HG03571 (cell line): ENCODE results near the gene HBEGF.
A peak's percentile ranks its signal among the peaks of the same experiment; 100 is the strongest.
"Not testable (repeated sequence)": the region's sequence is repeated elsewhere in the genome, so short reads cannot be mapped to it uniquely, and the experiment has no call there.

Experiments
- ATAC-seq: cut with Tn5 transposase; IDR thresholded peaks from one replicate; pipeline ENCODE4 v1.9.1; 2021; ENCODE audit not compliant: unreplicated experiment

HBEGF gene

DNA sequence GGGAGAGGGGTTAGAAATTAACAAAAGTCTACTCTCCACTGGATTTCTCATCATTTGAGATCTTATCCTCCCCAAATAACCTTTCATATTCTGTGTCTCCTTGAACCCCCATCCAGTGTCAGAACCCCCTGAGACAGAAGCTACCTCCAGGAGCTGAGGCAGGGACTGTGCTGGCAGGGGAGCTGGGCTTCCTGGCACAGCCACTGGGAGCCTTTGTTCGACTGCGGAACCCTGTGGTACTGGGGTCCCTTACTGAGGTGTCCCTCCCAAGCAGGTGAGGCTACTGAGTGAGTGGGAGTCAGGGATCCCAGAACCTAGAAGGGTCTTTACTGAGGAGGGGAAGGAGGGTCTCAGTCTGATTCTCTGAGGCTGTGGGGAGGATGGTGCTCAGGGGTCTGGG lies 15.5 kb upstream of the HBEGF start:
- no peak for ATAC-seq

DNA sequence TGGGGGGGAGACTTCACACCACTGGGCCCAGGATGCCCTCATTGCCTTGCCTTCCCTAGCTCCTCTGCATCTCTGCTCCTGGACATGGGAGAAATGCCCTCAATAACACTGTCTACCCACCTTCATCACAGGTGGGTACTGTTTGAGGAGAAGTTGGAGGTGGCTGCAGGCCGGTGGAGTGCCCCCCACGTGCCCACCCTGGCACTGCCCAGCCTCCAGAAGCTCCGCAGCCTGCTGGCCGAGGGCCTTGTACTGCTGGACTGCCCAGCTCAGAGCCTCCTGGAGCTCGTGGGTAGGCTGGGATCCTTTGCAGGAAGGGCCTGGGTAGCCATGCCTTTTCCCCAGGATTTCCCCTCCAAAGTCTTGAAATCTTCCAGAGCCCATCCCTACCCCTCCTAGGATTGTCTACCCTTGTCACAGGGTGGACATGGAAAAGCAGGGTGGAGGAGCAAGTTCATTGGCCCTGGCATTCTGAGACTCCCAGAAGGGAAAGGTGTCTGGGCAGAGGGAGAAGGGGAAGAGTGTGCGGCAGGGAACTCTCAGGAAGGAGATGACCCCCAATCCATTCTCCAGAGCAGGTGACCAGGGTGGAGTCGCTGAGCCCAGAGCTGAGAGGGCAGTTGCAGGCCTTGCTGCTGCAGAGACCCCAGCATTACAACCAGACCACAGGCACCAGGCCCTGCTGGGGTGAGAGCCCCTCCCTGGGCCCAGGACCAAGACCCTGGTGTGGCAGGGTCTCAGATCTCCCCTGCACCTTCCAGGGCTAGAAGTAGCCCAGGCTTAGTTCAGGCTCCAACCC lies 14.5 kb upstream of the HBEGF start:
- ATAC-seq, result no peak

DNA sequence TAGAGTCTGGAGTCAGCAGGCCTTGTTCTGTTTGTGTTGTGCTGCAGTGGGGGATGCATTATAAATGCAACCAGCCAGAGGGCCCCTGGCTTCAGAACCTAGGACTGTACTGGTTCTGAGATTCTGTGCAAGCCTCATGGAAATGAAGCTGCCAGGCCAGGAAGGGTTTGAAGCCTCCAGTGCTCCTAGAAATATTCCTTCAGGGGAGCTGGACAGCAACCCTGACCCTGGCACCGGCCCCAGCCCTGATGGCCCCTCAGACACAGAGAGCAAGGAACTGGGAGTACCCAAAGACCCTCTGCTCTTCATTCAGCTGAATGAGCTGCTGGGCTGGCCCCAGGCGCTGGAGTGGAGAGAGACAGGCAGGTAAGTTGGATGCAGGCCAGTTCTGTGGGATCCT lies 13.7 kb upstream of the HBEGF start, which contains the start of gene SLC4A9:
TSS of gene SLC4A9 (plus strand) at position 94 of the 400 bp plus-strand sequence. CDS start at position 137, 43 bp downstream.
- no peak for ATAC-seq

DNA sequence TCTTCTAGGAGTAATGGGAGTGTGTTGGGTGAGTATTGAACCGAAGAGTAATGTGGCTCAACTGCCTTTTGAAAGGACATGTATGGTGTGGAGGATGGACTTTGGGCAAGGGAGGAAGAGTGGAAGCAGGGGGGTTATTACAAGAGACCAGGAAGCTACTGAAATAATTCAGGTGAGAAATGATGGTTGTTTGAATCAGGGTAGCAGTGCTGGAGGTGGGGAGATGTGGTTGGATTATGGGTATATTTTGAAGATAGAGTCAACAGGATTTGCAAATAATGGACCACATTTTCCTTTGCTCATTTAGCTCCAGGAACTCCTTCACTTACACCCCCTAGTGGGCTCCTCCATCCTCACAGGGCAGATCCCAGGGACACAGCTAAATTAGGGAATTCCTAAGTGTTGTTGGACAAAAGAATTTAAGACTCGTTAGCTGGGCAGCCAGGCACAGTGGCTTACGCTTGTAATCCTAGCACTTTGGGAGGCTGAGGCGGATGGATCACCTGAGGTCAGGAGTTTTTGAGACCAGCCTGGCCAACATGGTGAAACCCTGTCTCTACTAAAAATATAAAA lies 12.4 kb upstream of the HBEGF start:
- ATAC-seq, result no peak

GRCh38 chr5:140357726-140358093 lies 11.3 kb upstream of the HBEGF start:
- peak; percentile 92 for ATAC-seq

GRCh38 chr5:140356853-140357725 lies 10.7 kb upstream of the HBEGF start:
- ATAC-seq, result peak; percentile 25

DNA sequence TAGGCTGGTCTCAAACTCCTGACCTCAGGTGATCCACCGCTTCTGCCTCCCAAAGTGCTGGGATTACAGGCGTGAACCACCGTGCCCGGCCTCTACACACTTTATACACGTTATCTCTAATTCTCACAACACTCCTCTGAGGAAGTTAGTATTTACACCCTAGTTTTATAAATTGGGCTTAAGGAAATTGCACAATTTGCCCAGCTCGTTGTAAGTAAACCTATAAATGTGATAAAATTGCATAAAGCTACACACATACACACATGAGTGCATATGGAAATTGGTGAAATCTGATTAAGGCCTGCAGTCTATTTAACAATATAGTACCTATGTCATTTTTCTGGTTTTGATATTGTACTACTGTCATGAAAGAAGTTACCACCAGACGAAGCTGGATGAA lies 9.1 kb upstream of the HBEGF start:
- ATAC-seq, result no peak

DNA sequence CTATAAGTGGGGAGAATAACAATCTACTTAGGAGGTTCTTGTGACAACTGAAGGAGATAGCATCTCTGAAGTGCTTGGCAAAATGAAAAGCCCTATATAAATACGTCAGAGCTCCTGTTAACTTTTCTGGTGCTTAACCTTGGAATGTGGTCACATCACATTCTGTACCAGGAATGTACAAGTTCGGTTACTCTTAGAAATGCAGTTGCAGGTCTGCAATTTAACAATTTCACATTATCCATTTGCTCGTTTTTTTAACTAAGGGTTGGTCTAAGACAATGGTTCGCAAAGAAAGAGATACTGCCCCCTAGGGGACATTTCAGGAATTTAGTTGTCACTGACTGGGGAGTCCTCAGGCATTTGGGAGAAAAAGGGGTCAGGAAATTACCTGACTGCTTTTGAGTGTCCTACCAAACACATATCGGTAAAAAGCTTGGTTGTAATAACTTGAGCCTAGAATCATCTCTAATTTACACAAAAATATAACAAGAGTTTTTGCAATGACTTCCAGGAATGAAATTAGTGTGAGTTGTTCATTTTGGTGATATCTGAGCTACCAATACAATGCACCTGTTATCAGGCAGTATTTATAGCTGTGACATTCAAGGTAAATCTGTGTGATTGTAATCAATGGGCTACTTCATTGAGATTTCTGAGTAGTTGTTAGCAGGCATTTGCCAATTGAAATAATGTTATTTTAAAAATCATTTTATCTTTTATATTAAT lies 5.4 kb upstream of the HBEGF start:
- ATAC-seq, result peak; percentile 50

GRCh38 chr5:140349244-140349643 lies 2.8 kb upstream of the HBEGF start:
- no peak for ATAC-seq

DNA sequence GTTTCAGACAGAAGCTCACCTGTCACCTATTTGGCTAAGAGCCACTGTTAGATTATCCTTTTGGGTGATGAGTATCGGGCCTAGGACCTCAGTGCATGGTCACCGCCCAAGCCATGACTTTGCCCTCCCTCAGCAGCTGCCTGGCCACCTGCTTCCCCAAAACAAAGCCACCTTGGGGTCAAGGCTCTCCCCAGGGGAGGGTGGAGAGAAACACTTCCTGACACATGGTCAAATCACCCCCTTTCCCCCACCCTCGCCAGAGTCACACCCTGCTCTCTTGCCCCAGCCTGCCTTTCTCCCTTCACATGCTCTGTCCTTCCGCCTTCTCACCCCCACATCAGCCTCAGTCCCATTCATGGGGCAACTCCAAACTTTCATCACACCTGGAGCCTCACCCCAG lies 1.7 kb upstream of the HBEGF start:
- ATAC-seq, result no peak

DNA sequence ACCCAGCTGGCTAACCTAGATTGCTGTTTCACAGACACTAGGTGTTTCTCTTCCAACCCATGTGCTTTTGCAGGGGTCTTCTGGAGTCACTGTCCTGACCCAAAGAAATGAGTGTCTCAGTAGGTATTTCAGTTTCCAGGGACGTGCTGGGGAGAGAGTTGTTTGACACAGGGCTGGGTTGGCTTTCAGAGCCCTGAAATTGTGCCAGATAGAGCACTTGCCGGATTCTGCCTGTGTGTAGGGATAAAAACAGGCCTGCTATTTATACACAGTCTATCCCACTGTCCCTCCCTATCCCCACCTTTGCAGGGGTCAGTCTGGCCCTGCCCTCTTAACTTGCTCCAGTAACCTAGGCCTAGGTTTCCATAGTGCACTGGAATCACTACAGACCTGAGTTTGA lies 957 bp upstream of the HBEGF start:
- ATAC-seq, result no peak

DNA sequence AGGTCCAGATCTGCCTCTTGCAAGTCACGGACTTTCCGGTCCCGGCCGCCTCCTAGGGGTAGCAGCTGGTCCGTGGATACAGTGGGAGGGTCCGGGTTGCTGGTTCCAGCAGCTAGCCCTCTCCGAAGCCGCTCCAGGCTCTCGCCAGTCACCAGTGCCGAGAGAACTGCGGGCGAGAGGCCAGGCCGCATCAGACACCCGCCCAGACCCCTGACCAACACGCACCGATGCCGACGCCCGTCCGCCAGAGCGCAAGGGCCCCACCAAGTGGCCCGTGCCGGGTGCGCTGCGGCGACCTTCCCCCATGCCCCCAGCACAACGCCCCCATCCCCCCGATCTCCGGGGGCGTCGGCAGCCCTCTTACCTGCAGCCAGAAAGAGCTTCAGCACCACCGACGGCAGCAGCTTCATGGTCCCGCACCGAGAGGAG lies 470 bp downstream of the HBEGF start:
- no peak for ATAC-seq

- ATAC-seq, result no peak
Observed at GRCh38 chr5:140344683-140345423, 1.6 kb downstream of the HBEGF start.

DNA sequence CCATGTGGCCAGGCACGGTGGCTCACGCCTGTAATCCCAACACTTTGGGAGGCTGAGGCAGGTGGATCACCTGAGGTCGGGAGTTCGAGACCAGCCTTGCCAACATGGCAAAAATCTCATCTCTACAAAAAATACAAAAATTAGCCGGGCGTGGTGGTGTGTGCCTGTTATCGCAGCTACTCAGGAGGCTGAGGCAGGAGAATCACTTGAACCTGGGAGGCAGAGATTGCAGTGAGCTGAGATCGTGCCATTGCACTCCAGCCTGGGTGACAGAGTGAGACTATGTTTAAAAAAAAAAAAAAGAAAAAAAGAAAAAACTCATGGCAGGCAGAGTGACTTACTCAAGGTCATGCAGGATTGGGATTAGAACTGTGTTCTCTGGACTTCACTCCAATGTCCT lies 2.6 kb downstream of the HBEGF start:
- not testable (repeated sequence) for ATAC-seq

- ATAC-seq, result no peak
Observed at GRCh38 chr5:140342896-140343295, 3.5 kb downstream of the HBEGF start.

DNA sequence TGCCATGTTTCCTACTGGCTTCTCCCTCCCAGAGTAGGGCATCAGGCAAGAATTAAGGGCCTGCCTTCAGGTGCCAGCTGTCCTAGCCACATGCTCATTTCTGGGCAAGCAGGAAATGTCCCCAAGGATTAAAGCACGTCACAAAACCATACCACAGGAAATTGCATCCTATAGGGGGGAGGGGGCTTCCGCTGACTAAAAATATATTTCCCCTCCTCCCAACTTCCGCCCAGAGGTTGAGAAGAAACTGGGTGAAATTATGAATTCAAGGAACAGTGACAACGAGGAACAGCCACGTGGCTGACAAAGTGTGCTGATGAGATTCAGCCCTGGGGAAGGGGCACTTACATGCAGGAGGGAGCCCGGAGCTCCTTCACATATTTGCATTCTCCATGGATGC lies 4.1 kb downstream of the HBEGF start:
- ATAC-seq, result no peak

GRCh38 chr5:140341591-140341990 lies 4.8 kb downstream of the HBEGF start:
- ATAC-seq, result no peak

DNA sequence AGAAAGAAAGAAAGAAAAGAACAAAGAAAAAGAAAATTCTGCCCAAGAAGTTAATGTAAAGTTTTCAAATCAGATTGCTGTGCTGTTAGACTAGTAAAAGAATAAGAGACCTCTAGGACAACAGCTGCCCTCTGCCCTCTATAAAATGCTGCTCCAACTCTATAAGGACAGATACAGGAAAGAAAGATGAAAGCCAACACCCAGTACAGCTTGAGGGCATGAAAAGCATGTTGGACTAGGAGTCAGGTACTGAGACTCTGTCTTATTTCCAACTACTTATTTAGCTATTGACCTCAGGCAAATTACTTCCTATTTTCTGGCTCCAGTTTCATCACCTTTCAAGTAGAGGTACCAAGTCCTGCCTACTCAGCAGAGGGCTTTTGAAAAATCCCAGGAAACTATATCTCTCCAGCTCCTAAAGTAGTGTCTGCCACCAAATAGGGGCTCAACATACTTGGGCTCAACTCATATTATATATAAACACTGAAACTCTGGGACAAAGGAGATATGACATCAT lies 5.7 kb downstream of the HBEGF start:
- no peak for ATAC-seq

GRCh38 chr5:140339636-140340035 lies 6.8 kb downstream of the HBEGF start:
- ATAC-seq, result no peak

DNA sequence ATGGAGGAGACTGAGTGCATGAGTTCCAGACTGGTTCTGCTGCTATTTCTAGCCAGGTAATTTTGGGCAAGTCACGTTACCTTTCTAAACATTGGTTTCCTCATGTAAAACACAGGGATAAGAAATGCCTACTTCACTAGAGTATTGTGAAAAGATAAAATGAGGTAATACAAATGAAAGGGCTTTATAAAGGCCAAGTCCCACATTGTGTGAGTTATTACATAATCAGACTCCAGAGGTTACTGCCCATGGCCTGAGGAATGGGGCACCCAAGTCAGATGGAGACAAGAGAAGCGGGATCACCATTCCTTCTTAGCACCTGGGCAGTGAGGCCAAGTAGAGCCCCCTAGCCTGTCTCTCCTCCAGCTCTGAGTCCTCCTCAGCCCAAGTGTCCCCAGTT lies 7.5 kb downstream of the HBEGF start:
- ATAC-seq, result no peak
